Measurements from ENCODE around the gene NAA11.

Gene NAA11

DNA sequence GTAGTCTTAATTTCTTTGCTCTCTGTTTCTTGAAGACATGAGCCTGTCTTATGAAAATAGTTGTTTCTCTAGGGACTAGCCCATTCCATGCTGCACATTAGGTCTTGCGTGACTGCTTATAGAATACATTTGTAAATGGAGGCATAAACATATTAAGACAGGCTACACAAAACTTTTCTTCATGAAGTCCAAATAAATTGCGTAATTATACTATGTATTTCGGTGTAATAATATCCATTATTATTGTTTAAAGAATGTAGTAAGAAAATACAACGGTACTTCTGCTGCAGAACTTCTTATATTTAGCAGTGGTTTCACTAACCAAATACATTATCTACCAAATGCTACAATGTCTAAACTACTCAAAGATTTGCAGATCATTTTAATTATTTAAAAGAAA, 8.5 kb upstream of the NAA11 start:
- H3K4me3 Mint-ChIP-seq: no peak overlapping the region
- ATAC-seq (no peak), DNase-seq (no peak)
- peaks cover 4% of the 10 kb centered on the region for H3K9me3 Mint-ChIP-seq
- H3K27me3 Mint-ChIP-seq: no peaks in the 10 kb centered on the region
- no peak overlapping the region for H3K27ac Mint-ChIP-seq
- H3K4me1 Mint-ChIP-seq: no peaks in the 10 kb centered on the region
- no peaks in the 10 kb centered on the region for H3K36me3 Mint-ChIP-seq (ENCODE audit: low read depth)

- Mint-ChIP-seq H3K4me3 (no peak overlapping the region), H3K4me1 (no peaks in the 10 kb centered on the region), H3K27ac (no peak overlapping the region), H3K27me3 (no peaks in the 10 kb centered on the region), H3K9me3 (peaks cover 4% of the 10 kb centered on the region), H3K36me3 (ENCODE audit: low read depth) (no peaks in the 10 kb centered on the region)
- ATAC-seq (no peak), DNase-seq (no peak)
Observed at GRCh38 chr4:79331126-79331876, 5.4 kb upstream of the NAA11 start.

GRCh38 chr4:79330720-79331119, 4.9 kb upstream of the NAA11 start:
- DNase-seq (no peak), ATAC-seq (no peak)
- no peak overlapping the region for H3K4me3 Mint-ChIP-seq
- peaks cover 4% of the 10 kb centered on the region for H3K9me3 Mint-ChIP-seq
- no peaks in the 10 kb centered on the region for H3K36me3 Mint-ChIP-seq (ENCODE audit: low read depth)
- H3K27me3 Mint-ChIP-seq: no peaks in the 10 kb centered on the region
- H3K27ac Mint-ChIP-seq: no peak overlapping the region
- H3K4me1 Mint-ChIP-seq: no peaks in the 10 kb centered on the region

- Mint-ChIP-seq H3K4me3 (no peak overlapping the region), H3K4me1 (no peaks in the 10 kb centered on the region), H3K36me3 (ENCODE audit: low read depth) (no peaks in the 10 kb centered on the region), H3K27me3 (no peaks in the 10 kb centered on the region), H3K27ac (no peak overlapping the region), H3K9me3 (no peaks in the 10 kb centered on the region)
- no peak for ATAC-seq
- DNase-seq: no peak
Observed at GRCh38 chr4:79325436-79325835, 425 bp downstream of the NAA11 start.

DNA sequence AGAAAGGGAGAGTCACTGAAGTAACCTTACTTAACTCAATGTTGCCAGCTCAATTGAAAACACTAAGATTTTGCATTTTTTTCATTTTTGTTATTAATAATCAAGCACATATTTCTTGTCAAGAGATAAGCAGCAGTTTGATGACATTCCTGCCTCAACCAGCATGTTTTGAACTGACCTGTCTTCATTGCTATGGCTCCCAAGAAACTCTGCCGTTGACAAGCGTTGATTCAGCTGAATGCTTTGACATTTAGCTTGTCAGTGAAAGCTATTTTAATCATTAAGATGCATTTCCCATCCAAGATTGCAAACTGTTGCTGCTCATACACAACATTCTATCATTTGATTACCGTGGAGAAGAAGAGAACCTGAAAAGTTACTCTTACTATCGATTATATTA, 5.9 kb downstream of the NAA11 start:
- ATAC-seq (no peak), DNase-seq (no peak)
- H3K4me1 Mint-ChIP-seq: no peaks in the 10 kb centered on the region
- no peaks in the 10 kb centered on the region for H3K36me3 Mint-ChIP-seq (ENCODE audit: low read depth)
- no peak overlapping the region for H3K4me3 Mint-ChIP-seq
- H3K27ac Mint-ChIP-seq: no peak overlapping the region
- no peaks in the 10 kb centered on the region for H3K9me3 Mint-ChIP-seq
- H3K27me3 Mint-ChIP-seq: no peaks in the 10 kb centered on the region

DNA sequence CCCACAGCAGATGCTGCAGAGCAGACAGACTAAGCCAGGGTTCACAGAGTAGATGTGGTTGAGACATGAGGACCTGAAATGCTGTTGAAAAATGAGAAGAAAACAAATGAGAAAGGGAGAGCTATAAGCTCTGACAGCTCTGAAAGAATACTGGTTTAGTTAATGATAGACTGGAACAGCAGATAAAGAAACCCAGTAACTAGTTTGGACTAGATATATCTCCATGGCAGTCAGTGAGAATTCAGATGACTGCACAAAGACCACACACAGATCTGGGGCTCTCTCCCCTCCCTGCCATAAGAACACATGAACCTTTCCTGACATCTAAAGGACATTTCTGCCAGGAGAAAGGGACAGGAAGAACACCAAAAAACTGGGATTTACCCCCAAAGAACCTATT, 8.2 kb downstream of the NAA11 start:
- DNase-seq (no peak), ATAC-seq (no peak)
- Mint-ChIP-seq H3K9me3 (no peaks in the 10 kb centered on the region), H3K4me3 (no peak overlapping the region), H3K27ac (no peak overlapping the region), H3K4me1 (no peaks in the 10 kb centered on the region), H3K36me3 (ENCODE audit: low read depth) (no peaks in the 10 kb centered on the region), H3K27me3 (no peaks in the 10 kb centered on the region)

DNA sequence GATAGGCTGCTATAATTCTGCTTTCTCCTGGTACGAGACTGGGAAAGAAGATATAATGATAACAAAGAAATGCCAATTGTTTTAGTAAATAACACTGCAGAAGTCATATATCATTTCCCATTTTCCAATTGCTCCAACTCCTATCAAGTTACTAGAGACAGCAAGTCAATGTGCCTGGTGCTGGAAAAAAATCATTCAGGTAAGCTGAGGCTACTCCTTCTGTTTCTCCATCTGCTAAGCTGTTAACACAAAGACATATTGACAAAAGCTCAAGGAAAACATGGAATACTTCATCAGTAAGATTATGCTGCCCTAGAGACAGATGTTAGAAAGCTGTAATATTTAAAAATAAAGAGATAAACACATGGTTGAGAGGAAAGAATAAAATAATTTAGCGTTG, 10.0 kb downstream of the NAA11 start:
- Mint-ChIP-seq H3K36me3 (ENCODE audit: low read depth) (no peaks in the 10 kb centered on the region), H3K27me3 (no peaks in the 10 kb centered on the region), H3K4me3 (no peak overlapping the region), H3K27ac (no peak overlapping the region), H3K9me3 (no peaks in the 10 kb centered on the region), H3K4me1 (no peaks in the 10 kb centered on the region)
- DNase-seq (no peak), ATAC-seq (no peak)

DNA sequence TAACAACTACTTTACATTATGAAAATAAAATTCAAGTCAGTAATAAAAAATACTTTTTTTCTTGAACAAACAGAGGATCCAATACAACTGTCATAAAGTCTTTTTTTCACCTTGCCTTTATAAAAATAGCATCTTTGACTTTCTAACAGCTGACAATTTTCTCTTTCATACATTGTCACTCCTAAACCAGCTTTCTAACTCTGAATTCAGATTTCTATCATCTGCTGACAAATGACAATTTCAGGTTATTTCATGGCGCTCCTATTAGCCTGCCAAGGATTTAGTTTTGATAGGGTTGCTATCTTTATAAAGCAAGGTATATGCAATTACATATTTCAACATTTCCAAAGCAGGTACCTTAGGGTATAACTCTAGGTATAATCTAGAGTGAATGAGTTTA, 14.6 kb downstream of the NAA11 start:
- H3K27ac Mint-ChIP-seq: no peak overlapping the region

GRCh38 chr4:79308971-79309370, 16.9 kb downstream of the NAA11 start:
- ATAC-seq (no peak), DNase-seq (no peak)
- Mint-ChIP-seq H3K4me3 (no peak overlapping the region), H3K9me3 (no peaks in the 10 kb centered on the region), H3K27me3 (no peaks in the 10 kb centered on the region), H3K4me1 (no peaks in the 10 kb centered on the region), H3K36me3 (ENCODE audit: low read depth) (no peaks in the 10 kb centered on the region), H3K27ac (no peak overlapping the region)

More for the DNA sequence above, 14.6 kb downstream of the NAA11 start:
- H3K4me1 Mint-ChIP-seq: no peaks in the 10 kb centered on the region
- ATAC-seq (no peak), DNase-seq (no peak)
- H3K9me3 Mint-ChIP-seq: no peaks in the 10 kb centered on the region
- H3K4me3 Mint-ChIP-seq: no peak overlapping the region
- no peaks in the 10 kb centered on the region for H3K27me3 Mint-ChIP-seq
- H3K36me3 Mint-ChIP-seq (ENCODE audit: low read depth): no peaks in the 10 kb centered on the region

DNA sequence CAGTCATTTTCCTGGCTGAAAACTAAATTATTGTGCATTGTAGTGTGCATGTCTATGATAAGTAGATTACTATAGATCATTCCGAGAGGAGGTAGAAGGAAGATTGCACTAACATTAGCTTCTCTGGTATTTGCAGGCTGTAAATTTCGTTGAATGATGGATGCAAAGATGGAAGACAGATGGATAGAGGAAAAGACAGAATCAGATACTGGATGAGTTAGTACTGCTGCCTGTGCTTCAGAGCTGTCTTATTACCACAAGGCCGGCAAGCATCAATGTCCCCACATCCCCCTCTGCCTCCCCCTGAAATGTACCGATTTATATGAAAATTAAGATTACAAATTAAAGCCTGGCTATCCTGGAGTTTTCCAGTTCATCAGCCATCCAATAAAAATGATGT, 17.7 kb downstream of the NAA11 start:
- H3K4me1 Mint-ChIP-seq: no peaks in the 10 kb centered on the region
- H3K36me3 Mint-ChIP-seq (ENCODE audit: low read depth): no peaks in the 10 kb centered on the region
- ATAC-seq: no peak
- no peaks in the 10 kb centered on the region for H3K9me3 Mint-ChIP-seq
- H3K27ac Mint-ChIP-seq: no peak overlapping the region
- no peak overlapping the region for H3K4me3 Mint-ChIP-seq
- no peak for DNase-seq
- H3K27me3 Mint-ChIP-seq: no peaks in the 10 kb centered on the region

DNA sequence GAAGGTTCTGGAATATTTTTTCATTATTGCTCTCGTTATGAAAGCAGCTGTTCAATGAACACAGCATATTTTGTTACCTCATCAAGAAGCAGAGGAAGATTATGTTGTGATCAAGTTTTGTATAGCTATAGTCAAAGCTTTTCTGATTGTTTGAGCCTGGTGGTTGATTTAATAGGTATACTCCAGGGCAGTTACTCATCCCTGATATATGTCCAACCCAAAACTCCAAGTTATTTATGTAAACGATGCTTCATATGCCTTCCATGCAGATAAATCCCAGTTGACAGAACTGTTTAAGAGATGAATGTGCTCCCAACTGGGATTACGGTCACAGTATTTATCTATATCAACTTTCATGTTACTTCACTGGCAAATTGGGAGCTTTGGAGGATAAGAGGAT, 19.1 kb downstream of the NAA11 start:
- H3K27me3 Mint-ChIP-seq: no peaks in the 10 kb centered on the region
- H3K27ac Mint-ChIP-seq: no peak overlapping the region
- DNase-seq: no peak
- H3K4me1 Mint-ChIP-seq: no peaks in the 10 kb centered on the region
- no peaks in the 10 kb centered on the region for H3K36me3 Mint-ChIP-seq (ENCODE audit: low read depth)
- no peak overlapping the region for H3K4me3 Mint-ChIP-seq
- H3K9me3 Mint-ChIP-seq: no peaks in the 10 kb centered on the region
- no peak for ATAC-seq

- no peak overlapping the region for H3K27ac Mint-ChIP-seq
Observed at GRCh38 chr4:79300280-79300679, 25.6 kb downstream of the NAA11 start.

GRCh38 chr4:79298484-79298883, 27.4 kb downstream of the NAA11 start:
- Mint-ChIP-seq H3K4me3 (no peak overlapping the region), H3K27me3 (no peaks in the 10 kb centered on the region), H3K27ac (no peak overlapping the region), H3K36me3 (ENCODE audit: low read depth) (no peaks in the 10 kb centered on the region), H3K4me1 (no peaks in the 10 kb centered on the region), H3K9me3 (no peaks in the 10 kb centered on the region)
- DNase-seq: no peak
- no peak for ATAC-seq

More at GRCh38 chr4:79300280-79300679, 25.6 kb downstream of the NAA11 start:
- Mint-ChIP-seq H3K36me3 (ENCODE audit: low read depth) (no peaks in the 10 kb centered on the region), H3K4me1 (no peaks in the 10 kb centered on the region), H3K9me3 (no peaks in the 10 kb centered on the region), H3K27me3 (no peaks in the 10 kb centered on the region), H3K4me3 (no peak overlapping the region)
- ATAC-seq (no peak), DNase-seq (no peak)

- Mint-ChIP-seq H3K27ac (no peak overlapping the region), H3K4me3 (no peak overlapping the region), H3K36me3 (ENCODE audit: low read depth) (no peaks in the 10 kb centered on the region), H3K4me1 (no peaks in the 10 kb centered on the region), H3K27me3 (no peaks in the 10 kb centered on the region), H3K9me3 (no peaks in the 10 kb centered on the region)
- no peak for ATAC-seq
- no peak for DNase-seq
Observed at GRCh38 chr4:79298027-79298426, 27.8 kb downstream of the NAA11 start.

DNA sequence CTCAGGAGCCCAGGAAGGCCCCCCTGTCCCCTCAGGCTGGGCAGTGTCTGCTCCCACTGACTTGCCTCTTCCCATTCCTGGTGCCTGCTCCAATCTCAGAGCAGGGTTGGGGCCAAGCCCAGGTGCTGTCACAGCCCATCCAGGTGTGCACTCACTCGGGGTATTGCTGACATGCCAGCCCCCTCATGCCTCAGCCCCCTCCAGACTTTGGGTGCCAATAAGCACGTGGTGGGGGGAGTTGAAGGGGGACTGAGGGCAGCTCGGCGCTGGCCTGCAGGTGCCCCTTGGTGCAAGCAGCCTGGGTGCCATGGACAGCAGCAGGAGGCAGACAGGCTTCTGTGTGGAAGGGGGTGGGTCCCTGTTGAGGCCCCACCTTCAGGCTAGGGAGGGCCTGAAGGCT, 28.4 kb downstream of the NAA11 start:
- Mint-ChIP-seq H3K4me1 (no peaks in the 10 kb centered on the region), H3K27me3 (no peaks in the 10 kb centered on the region), H3K27ac (no peak overlapping the region), H3K36me3 (ENCODE audit: low read depth) (no peaks in the 10 kb centered on the region), H3K4me3 (no peak overlapping the region), H3K9me3 (no peaks in the 10 kb centered on the region)
- ATAC-seq: no peak
- DNase-seq: no peak
